MCF 10A (cell line): Measurements from ENCODE around the gene KIZ. TPM values are rescaled to one million over a fixed set of nuclear protein-coding genes. Genes with fewer than 3 reads are reported as not detected.

Source experiments
- BruUV-seq: library from RNA; stranded (reverse); fragments of 400-500 nt; replicated peaks from 2 replicates; lab custom pipeline; 2021; lab: Mats Ljungman, UMichigan
- CTCF ChIA-PET: fragments of 300-600 bp; sonication (Branson Sonifier 250); formaldehyde crosslinking; extraction: SDS; loops from one replicate; lab custom pipeline; 2021; ENCODE audit warnings: antibody characterized with exemption, inconsistent platforms; lab: Yijun Ruan, JAX
- POLR2A ChIA-PET: fragments of 300-600, 350-650 bp; sonication (Branson Sonifier 250); formaldehyde crosslinking; extraction: SDS; loops from one replicate; lab custom pipeline; 2020; ENCODE audit warnings: antibody characterized with exemption, inconsistent platforms; lab: Yijun Ruan, JAX
- DNase-seq: peaks from one replicate; pipeline ENCODE4 v3.0.0-alpha.2; 2018; ENCODE audit not compliant: unreplicated experiment
- H3K27ac Mint-ChIP-seq: one replicate; pipeline ENCODE4 v1.8.0; 2022; ENCODE audit warnings: mild to moderate bottlenecking, low read depth, mixed read lengths; ENCODE audit not compliant: unreplicated experiment
- H3K27me3 Mint-ChIP-seq: one replicate; pipeline ENCODE4 v1.8.0; 2022; ENCODE audit warnings: mixed read lengths; ENCODE audit not compliant: insufficient read depth, unreplicated experiment
- H3K36me3 Mint-ChIP-seq: one replicate; pipeline ENCODE4 v1.8.0; 2022; ENCODE audit warnings: mild to moderate bottlenecking, moderate library complexity, mixed read lengths; ENCODE audit not compliant: insufficient read depth, unreplicated experiment
- H3K4me1 Mint-ChIP-seq: one replicate; pipeline ENCODE4 v1.8.0; 2022; ENCODE audit warnings: mixed read lengths; ENCODE audit not compliant: insufficient read depth, unreplicated experiment
- H3K4me3 Mint-ChIP-seq: one replicate; pipeline ENCODE4 v1.8.0; 2022; ENCODE audit warnings: mild to moderate bottlenecking, moderate library complexity, mixed read lengths; ENCODE audit not compliant: unreplicated experiment
- H3K9me3 Mint-ChIP-seq: one replicate; pipeline ENCODE4 v1.8.0; 2022; ENCODE audit warnings: mixed read lengths; ENCODE audit not compliant: unreplicated experiment
- CTCF ChIP-seq: fragments of 200-600 bp; IDR thresholded peaks from one replicate; pipeline ENCODE4 v1.8.0; 2022; ENCODE audit warnings: antibody characterized with exemption, mild to moderate bottlenecking; ENCODE audit not compliant: unreplicated experiment
- intact Hi-C: fragments of 100-400 bp; cut with micrococcal nuclease; formaldehyde crosslinking; loops from 2 replicates; pipeline ENCODE4 v1.14.1; 2022
- total RNA-seq: library from RNA; stranded (reverse); gene quantifications from 2 replicates; pipeline ENCODE4 v1.2.3, GENCODE V29; 2022

Gene KIZ
- total RNA-seq, 1 experiment from 2014 or later, result 56.1 TPM

DNA sequence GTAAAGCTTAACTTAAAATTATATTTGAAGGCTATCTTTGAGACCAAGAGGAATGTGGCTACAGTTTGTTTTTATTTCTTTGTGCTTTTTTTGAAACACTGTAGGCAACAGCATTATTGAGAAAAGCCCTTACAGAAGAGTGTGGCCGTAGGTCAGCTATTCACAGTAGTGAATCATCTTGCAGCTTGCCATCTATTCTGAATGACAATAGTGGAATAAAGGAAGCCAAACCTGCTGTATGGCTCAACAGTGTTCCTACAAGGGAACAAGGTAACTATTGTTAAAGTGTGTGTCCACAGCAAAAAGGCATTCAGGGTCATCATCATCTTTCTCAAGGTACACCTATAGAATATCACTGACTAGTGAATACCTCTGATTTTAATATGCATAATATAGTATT lies 88.5 kb downstream of the KIZ start:
- POLR2A ChIA-PET, result interaction anchor here (0.6 kb wide), 2 partner anchors 67 to 139 kb away, joined by 3 read pairs; no protein-coding TSS in a partner anchor
- no peak for TF ChIP-seq CTCF
- DNase-seq, result peak; percentile 1
- intact Hi-C loops, result no loop called here
- Mint-ChIP-seq H3K9me3 (no peaks in the 10 kb centered on the region), H3K4me1 (no peaks in the 10 kb centered on the region), H3K27ac (no peak overlapping the region), H3K4me3 (no peak overlapping the region), H3K27me3 (no peaks in the 10 kb centered on the region), H3K36me3 (peaks cover 9% of the 10 kb centered on the region)
- BruUV-seq, result no TSS peak
- CTCF ChIA-PET, result interaction anchor here (0.8 to 1.9 kb wide), 3 partner anchors 11 to 291 kb away, joined by 3 to 11 read pairs (median 3); no protein-coding TSS in a partner anchor

DNA sequence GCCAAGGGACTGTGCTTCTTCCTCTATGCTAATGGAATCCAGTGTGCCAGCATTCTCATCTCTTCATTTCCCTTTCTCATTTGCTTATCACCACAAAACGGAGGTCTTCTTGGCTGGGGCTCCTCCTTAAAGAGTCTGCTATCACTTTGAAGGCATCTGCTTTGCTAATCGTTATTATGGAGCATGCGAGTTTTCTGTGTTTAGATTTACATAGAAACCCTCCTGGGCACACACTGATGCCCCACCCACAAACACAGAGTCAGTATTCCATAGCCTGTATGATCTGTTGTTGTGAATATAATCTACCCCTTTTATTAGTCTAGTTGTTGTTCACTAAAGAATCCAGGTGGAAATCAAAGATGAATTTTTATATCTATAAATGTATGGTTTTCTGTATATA lies 93.8 kb downstream of the KIZ start:
- H3K4me1 Mint-ChIP-seq, result no peaks in the 10 kb centered on the region
- BruUV-seq, result no TSS peak
- no peak for TF ChIP-seq CTCF
- no peaks in the 10 kb centered on the region for H3K27me3 Mint-ChIP-seq
- peaks cover 7% of the 10 kb centered on the region for H3K36me3 Mint-ChIP-seq
- DNase-seq, result no peak
- H3K9me3 Mint-ChIP-seq, result no peaks in the 10 kb centered on the region
- H3K4me3 Mint-ChIP-seq, result no peak overlapping the region
- H3K27ac Mint-ChIP-seq, result no peak overlapping the region
- intact Hi-C loops, result no loop called here
- ChIA-PET CTCF (interaction anchor here (0.7 to 11.2 kb wide), 6 partner anchors 9 to 360 kb away, joined by 5 to 136 read pairs (median 6); no protein-coding TSS in a partner anchor), POLR2A (interaction anchor here (1.0 kb wide), 1 partner anchor 94 kb away, joined by 4 read pairs; the partner anchor contains the start of gene KIZ)

DNA sequence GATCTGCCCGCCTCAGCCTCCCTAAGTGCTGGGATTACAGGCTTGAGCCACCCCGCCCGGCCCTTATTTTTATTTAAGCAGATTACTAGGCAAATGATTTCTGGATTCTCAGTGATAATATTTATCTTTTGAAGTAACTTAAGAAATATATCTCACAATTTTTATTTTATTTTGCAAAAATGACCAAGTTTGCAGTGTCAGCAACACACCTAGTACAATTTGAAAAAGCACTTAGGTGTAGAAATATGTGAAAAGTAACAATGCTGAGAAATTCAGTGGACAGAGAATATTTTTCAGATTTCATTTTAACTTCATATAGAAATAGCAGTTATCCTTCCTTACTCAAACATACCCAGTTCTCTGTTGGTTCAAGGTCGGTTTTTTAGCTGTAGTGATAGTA lies 98.3 kb downstream of the KIZ start:
- CTCF ChIA-PET, result interaction anchor here (1.7 to 11.2 kb wide), 3 partner anchors 12 to 387 kb away, joined by 3 to 136 read pairs (median 6); no protein-coding TSS in a partner anchor
- no peaks in the 10 kb centered on the region for H3K27me3 Mint-ChIP-seq
- no TSS peak for BruUV-seq
- intact Hi-C loops, result no loop called here
- no peak for TF ChIP-seq CTCF
- no peaks in the 10 kb centered on the region for H3K9me3 Mint-ChIP-seq
- no peaks in the 10 kb centered on the region for H3K4me1 Mint-ChIP-seq
- POLR2A ChIA-PET, result interaction anchor here (1.1 kb wide), 1 partner anchor 41 kb away, joined by 4 read pairs; no protein-coding TSS in a partner anchor
- no peak overlapping the region for H3K4me3 Mint-ChIP-seq
- no peak overlapping the region for H3K27ac Mint-ChIP-seq
- H3K36me3 Mint-ChIP-seq, result peaks cover 7% of the 10 kb centered on the region
- DNase-seq, result no peak

GRCh38 chr20:21225215-21225947 lies 99.5 kb downstream of the KIZ start:
- ChIA-PET CTCF (interaction anchor here (0.6 to 11.2 kb wide), 10 partner anchors 11 to 1139 kb away, joined by 3 to 136 read pairs (median 4); no protein-coding TSS in a partner anchor), POLR2A (interaction anchor here (0.7 to 1.2 kb wide), 3 partner anchors 11 to 1435 kb away, joined by 3 to 4 read pairs (median 3); no protein-coding TSS in a partner anchor)
- no peak overlapping the region for H3K27ac Mint-ChIP-seq
- no peak overlapping the region for H3K4me3 Mint-ChIP-seq
- no TSS peak for BruUV-seq
- H3K9me3 Mint-ChIP-seq, result no peaks in the 10 kb centered on the region
- intact Hi-C loops, result no loop called here
- no peaks in the 10 kb centered on the region for H3K27me3 Mint-ChIP-seq
- no peaks in the 10 kb centered on the region for H3K4me1 Mint-ChIP-seq
- TF ChIP-seq CTCF, result no peak
- no peak for DNase-seq
- peaks cover 13% of the 10 kb centered on the region for H3K36me3 Mint-ChIP-seq
